ENCODE data around the gene CNTF.

- TF ChIP-seq REST (tag by site-specific recombination; IDR thresholded peaks at IDR 0.05) = 0 out of 2 replicates have a peak, but pooled peaks have one; percentile 25
- peak; percentile 97 for TF ChIP-seq CTCF (tag by site-specific recombination; IDR thresholded peaks at IDR 0.05)
Observed at GRCh38 chr11:58579192-58580129, 43.0 kb upstream of the CNTF start.
